GM12874 (cell line): ENCODE data around the gene PFDN4.

ENCODE experiments used
- TF ChIP-seq, protein P1 (sequence below): IDR thresholded peaks from 2 replicates; pipeline ENCODE4 v1.5.1; 2011; ENCODE audit warnings: low read depth, mild to moderate bottlenecking, control low read depth, low read length, moderate library complexity; ENCODE audit not compliant: insufficient read depth

Gene PFDN4

DNA sequence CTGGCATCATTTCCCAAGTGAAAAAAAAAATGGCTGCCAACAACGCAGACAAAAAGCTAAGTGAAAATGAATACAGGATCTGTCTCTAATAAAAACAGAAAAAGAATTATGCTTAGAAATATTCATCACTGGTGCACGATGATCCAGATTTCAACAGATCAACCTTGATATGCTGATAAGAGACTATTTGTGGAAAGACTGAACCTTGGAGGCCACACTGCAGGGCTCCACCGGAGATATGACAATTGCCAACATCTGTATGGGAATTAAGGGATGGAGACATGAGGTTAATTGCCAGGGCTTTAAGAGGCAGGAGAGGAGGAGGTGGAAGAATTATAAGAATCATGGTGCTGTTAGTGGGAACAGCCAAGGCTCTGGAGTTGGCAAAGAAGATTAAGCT lies 48.3 kb downstream of the PFDN4 start:
- TF ChIP-seq, protein P1, sequence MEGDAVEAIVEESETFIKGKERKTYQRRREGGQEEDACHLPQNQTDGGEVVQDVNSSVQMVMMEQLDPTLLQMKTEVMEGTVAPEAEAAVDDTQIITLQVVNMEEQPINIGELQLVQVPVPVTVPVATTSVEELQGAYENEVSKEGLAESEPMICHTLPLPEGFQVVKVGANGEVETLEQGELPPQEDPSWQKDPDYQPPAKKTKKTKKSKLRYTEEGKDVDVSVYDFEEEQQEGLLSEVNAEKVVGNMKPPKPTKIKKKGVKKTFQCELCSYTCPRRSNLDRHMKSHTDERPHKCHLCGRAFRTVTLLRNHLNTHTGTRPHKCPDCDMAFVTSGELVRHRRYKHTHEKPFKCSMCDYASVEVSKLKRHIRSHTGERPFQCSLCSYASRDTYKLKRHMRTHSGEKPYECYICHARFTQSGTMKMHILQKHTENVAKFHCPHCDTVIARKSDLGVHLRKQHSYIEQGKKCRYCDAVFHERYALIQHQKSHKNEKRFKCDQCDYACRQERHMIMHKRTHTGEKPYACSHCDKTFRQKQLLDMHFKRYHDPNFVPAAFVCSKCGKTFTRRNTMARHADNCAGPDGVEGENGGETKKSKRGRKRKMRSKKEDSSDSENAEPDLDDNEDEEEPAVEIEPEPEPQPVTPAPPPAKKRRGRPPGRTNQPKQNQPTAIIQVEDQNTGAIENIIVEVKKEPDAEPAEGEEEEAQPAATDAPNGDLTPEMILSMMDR = no peak

DNA sequence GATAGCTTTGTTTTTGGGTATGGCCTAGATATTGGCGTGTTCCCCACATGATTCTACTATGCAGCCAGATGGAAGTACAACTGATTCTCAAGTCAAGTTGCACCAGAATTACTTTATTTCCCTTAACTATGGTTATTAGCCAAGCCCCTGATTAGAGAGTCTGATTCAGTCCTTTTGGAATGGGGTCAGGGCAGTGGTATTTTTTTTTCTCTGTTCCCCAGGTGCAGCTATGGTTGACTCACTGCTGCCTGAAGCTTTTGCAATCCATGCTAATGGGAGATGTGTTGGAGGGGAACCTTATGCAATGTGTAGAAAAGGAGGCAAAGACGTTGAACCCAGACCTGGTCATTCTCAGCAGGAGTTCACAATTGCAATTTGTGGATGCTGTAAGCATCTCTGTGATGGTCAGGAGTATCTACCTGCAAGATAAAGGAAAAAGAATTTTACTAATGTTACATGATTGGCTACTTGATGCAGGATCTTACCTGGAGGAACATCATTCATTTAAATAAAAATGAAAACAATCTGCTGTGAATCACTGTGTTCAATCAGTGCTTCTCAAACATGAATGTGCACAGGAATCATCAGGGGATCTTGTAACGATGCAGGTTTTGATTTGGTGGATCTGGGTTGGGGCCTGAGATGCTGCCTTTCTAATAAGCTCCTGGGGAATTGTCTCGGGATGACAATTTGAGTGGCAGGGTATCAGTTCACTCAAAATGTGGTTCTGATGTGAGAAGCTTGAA lies 49.4 kb downstream of the PFDN4 start:
- TF ChIP-seq, protein P1 = no peak

DNA sequence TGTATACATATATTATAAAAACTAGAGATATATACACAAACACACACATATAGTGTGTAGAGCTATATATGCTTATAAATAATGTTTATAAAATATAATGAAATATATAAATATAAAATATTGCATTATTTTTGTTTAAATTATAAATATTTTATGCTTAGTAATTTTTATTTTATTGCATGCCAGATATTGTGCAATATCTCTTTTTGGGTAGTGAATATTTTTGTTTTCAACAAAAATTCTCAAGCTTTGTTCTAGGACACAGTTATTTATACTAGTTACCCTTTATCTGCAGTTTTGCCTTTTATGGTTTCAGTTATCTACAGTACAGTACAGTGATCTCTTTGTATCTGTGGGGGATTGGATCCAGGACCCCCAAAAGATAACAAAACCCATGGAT lies 52.2 kb downstream of the PFDN4 start:
- TF ChIP-seq, protein P1 = no peak

DNA sequence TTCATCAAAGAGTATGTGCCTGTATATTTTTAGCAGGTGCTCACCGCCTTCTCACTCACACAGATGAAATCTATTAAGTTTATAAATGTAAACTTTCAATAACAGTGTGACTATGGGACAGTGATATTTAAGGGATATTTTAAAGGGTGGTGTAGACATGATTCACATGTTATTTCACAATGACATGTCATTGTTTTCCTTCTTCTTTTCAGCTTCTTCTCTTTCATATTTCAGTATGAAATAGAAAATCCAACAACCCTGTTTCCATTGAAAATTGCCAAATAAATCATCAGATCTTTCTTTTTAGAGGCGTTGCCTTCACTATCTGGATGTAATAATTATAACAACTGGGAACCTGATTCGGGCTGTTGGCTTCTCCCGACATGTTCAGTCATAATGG lies 54.8 kb downstream of the PFDN4 start:
- TF ChIP-seq, protein P1 = no peak

DNA sequence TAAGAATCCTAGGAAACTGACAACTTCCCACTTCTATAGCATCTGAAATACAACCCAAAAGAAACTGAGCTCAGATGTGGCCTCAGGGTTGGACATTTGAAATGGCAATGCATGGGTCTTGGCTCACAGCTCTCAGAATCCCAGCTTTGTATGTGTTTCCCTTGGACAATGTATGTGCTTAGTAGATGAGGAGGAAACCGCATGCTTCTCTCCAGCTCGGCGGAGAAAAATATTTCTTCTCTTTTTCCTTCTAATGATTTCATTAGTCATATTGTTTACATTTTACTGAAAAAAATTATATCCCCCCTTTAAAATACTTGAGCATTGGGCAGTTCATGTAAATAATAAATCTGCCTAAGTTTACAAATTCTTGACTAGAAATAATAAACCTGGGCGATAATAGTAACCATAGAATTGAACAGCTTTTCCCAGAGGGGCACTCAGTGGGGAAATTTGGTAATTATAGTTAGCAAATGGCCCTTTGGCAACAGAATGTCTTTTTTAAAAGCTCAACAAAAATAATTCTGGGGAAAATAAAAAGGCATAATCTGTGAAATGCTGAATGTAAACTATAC lies 55.3 kb downstream of the PFDN4 start:
- TF ChIP-seq, protein P1 = no peak

DNA sequence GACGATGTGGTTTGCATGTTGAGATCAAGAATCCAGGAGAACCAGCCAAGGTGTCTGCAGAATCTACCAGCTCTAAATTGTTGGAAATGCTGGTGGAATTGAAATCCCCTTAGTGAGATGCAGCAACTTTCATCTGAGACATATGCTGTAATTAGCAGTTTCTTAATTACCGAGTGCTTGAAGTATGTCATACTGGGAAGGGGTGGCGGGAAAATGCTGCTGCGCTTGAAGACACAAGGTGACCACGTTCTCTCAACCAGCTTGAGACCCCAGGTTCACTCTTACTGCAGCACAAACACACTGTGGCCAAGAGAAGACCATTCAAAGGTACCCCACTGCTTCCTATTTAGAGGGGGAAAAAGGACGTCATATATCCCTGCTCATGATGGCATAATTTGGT lies 59.0 kb downstream of the PFDN4 start:
- TF ChIP-seq, protein P1 = no peak

DNA sequence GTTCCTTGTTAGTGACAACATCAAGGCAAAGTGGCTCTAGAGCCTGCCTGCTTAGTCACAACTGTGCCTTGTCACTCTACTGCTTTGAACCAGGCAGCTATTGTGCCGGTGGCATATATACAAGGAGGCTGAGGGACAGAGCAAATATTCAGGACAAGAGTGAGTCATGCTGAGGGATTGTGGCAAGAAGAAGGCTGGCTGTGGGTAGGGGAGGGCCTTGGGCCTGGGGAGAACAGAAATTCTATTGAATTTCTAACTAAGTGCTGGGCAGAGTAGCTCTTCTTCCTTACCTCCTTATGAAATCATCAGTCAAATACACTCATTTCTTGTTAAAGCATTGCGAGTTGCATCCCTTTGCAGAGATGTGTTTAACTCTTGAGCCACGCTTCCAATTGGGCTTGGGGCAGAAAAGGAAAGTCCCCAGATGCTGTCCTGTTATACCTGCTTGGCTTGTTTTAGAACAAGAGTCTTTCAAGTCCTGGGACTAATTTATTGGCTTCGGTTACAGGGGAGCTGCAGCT lies 59.7 kb downstream of the PFDN4 start:
- TF ChIP-seq, protein P1 = no peak
